Stimulated activated effector memory CD8-positive, alpha-beta T cell treated with anti-CD3 and anti-CD28 coated beads, Interleukin-12 subunit alpha, Interleukin-12 subunit beta, amount 100 ng/mL, for 72 hours (primary cell): ENCODE measurements around the gene NUMA1.

Experiments
- ATAC-seq: fragments of 150-1000 bp; cut with Tn5 transposase; 2 replicates; pipeline ENCODE4 v1.10.0; 2021
- DNase-seq, 2 donors: peaks; one replicate each; pipeline ENCODE4 v3.0.0; 2021 to 2022; ENCODE audit warnings: low spot score in 2 of 2
- H3K27ac Mint-ChIP-seq: one replicate; pipeline ENCODE4 v1.8.0; 2022; ENCODE audit warnings: mild to moderate bottlenecking, mixed read lengths
- H3K36me3 Mint-ChIP-seq: one replicate; pipeline ENCODE4 v1.8.0; 2022; ENCODE audit warnings: mild to moderate bottlenecking, mixed read lengths
- H3K4me1 Mint-ChIP-seq: one replicate; pipeline ENCODE4 v1.8.0; 2022; ENCODE audit warnings: mixed read lengths
- H3K4me3 Mint-ChIP-seq: one replicate; pipeline ENCODE4 v1.8.0; 2022; ENCODE audit warnings: mild to moderate bottlenecking, mixed read lengths
- H3K9me3 Mint-ChIP-seq: one replicate; pipeline ENCODE4 v1.8.0; 2022; ENCODE audit warnings: mixed read lengths

The NUMA1 gene

DNA sequence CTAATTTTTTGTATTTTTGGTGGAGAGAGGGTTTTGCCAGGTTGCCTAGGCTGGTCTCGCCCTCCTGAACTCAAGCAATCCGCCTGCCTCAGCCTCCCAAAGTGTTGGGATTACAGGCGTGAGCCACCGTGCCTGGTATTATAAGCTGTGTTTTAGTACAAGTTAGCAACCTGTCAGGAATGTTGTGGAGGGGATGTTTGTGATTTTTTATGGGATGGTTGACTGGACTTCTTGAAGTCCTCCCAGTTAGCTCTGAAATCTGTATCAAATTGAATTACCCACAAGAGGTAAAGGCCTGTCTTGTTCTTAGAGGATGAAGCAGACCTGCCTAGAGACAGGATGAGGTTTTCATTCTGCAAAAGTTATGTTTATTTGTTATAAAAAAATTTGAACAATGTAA is 115.7 kb downstream of the NUMA1 start:
- Mint-ChIP-seq H3K9me3 (peaks cover 4% of the 10 kb centered on the region), H3K36me3 (peaks cover 88% of the 10 kb centered on the region), H3K4me3 (no peak overlapping the region), H3K27ac (no peak overlapping the region), H3K4me1 (peaks cover 19% of the 10 kb centered on the region)
- ATAC-seq (no peak), DNase-seq (no peak)

DNA sequence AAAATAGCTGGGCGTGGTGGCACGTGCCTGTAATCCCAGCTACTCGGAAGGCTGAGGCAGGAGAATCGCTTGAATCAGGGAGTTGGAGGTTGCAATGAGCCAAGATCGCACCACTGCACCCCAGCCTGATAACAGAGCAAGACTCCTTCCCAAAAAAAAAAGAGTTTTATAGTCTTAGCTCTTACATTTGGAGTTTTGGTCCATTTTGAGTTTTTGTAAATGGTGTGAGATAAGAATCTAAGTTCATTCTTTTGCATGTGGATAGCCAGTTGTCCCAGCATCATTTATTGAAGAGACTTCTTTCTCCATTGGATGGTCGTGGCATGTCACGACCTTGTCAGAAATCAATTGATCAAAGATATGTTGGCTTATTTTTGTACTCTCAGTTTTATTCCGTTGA is 116.9 kb downstream of the NUMA1 start:
- DNase-seq (no peak), ATAC-seq (no peak)
- Mint-ChIP-seq H3K4me3 (no peak overlapping the region), H3K4me1 (peaks cover 19% of the 10 kb centered on the region), H3K36me3 (peaks cover 85% of the 10 kb centered on the region), H3K9me3 (peaks cover 4% of the 10 kb centered on the region), H3K27ac (no peak overlapping the region)

DNA sequence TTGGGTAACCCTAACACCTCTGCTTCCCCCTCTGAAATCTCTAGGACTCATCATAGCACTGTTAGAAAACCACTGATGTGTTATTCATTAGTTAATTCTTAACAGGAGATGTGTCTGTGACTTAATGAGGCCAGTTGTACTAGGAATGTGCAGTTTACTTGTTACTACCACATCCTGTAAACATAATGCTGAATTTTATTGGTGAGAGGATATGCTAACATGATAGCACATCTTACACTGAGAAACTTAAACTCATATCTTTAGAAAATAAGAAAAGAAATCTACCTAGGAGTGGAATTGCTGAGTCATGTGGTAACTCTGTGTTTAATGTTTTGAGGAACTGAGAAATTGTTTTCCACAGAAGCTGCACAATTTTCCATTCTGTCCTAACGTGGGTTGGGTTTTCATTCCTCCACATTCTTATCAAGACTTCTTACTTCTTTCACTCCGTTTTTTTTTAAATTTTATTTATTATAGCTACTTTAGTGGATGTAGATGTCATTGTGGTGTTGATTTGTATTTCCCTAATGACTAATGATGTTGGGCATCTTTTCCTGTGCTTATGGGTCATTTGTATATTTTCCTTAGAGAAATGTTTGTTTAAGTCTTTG is 117.8 kb downstream of the NUMA1 start:
- Mint-ChIP-seq H3K4me3 (no peak overlapping the region), H3K27ac (peak overlapping the region; percentile 80), H3K36me3 (peaks cover 76% of the 10 kb centered on the region), H3K9me3 (peaks cover 4% of the 10 kb centered on the region), H3K4me1 (peaks cover 25% of the 10 kb centered on the region)
- DNase-seq (no peak), ATAC-seq (peak; percentile 90)

DNA sequence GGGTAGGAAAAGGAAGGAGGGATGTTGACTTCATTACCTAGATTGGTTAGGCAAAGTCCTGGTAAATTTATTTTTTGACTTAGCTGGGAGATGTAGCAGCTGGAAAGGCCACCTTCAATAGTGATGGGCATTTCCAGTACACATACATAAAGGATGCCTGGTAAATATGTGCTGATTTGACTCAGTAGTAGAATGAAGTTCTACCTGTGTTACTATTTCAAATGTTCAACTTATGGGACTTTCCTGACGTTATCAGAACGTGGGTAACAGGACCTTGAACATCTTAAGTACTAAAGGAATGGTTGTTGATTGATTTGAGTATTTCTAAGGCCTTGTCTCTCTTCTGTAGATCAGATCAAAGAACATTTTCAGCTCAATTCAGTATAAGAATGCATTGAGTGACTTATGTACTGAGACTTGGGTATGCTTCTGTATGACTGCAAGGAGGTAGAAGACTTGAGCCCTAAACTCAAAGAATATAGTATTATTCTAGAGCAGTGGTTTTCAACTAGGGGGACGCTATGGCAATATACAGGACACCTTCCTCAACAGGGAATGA is 124.4 kb downstream of the NUMA1 start:
- no peak for ATAC-seq
- Mint-ChIP-seq H3K4me3 (no peak overlapping the region), H3K27ac (no peak overlapping the region), H3K36me3 (peaks cover 25% of the 10 kb centered on the region), H3K9me3 (peaks cover 4% of the 10 kb centered on the region), H3K4me1 (peaks cover 49% of the 10 kb centered on the region)
- no peak for DNase-seq
